Transverse colon (tissue), 3 donors: ENCODE data around the gene BEND7.
"Not testable (repeated sequence)": the region's sequence is repeated elsewhere in the genome, so short reads cannot be mapped to it uniquely, and the experiment has no call there.

Experiments
- CTCF ChIP-seq, 5 experiments: fragments of 200-600 bp in 3 of 5; fragments of 450-650 bp in 2 of 5; sonication (generic) in 3 of 5; IDR thresholded peaks; 1 replicate in 2 of 5; 2 replicates in 3 of 5; pipeline ENCODE4 v1.5.1; 2016 to 2017; ENCODE audit warnings: antibody characterized with exemption in 5 of 5, inconsistent platforms in 3 of 5, mild to moderate bottlenecking in 2 of 5, moderate library complexity in 1 of 5
- POLR2A ChIP-seq: fragments of 450-650 bp; IDR thresholded peaks from one replicate; pipeline ENCODE4 v1.6.1; 2016; ENCODE audit warnings: antibody characterized with exemption, mild to moderate bottlenecking, moderate library complexity

DNA sequence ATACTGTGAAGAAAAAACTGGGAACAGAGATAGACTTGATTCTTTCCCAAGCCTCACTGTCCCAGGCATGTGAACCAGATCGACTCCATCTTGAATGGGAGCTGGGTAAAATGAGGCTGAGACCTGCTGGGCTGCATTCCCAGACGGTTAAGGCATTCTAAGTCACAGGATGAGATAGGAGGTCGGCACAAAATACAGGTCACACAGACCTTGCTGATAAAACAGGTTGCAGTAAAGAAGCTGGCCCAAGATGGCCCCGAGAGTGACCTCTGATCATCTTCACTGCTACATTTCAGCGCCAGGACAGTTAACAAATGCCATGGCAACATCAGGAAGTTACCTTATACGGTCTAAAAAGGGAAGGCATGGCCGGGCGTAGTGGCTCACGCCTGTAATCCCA, 9.2 kb upstream of the BEND7 start:
- TF ChIP-seq POLR2A; CTCF (IDR thresholded peaks at IDR 0.05): not testable (repeated sequence)
